Stimulated activated naive B cell treated with anti-CD40 and anti-IgM and Interleukin-4, amounts not matched to agents 10 μg/mL and 1 μg/mL and 100 μg/mL, for 72 hours (primary cell): Measurements from ENCODE around the gene IARS2.
"Not testable (repeated sequence)": the region's sequence is repeated elsewhere in the genome, so short reads cannot be mapped to it uniquely, and the experiment has no call there.

ENCODE experiments used
- ATAC-seq, 2 donors: fragments of 150-1000 bp; cut with Tn5 transposase; replicated peaks; 2 replicates each; pipeline ENCODE4 v1.10.0; 2021; ENCODE audit warnings: moderate library complexity in 1 of 2
- DNase-seq: peaks from one replicate; pipeline ENCODE4 v3.0.0; 2021
- H3K27ac Mint-ChIP-seq: one replicate; pipeline ENCODE4 v1.8.0; 2022; ENCODE audit warnings: mild to moderate bottlenecking, mixed read lengths
- H3K27me3 Mint-ChIP-seq, 2 donors: one replicate each; pipeline ENCODE4 v1.8.0; 2022; ENCODE audit warnings: mixed read lengths in 2 of 2
- H3K36me3 Mint-ChIP-seq, 2 donors: one replicate each; pipeline ENCODE4 v1.8.0; 2022; ENCODE audit warnings: mixed read lengths in 2 of 2, mild to moderate bottlenecking in 1 of 2
- H3K4me1 Mint-ChIP-seq, 2 donors: one replicate each; pipeline ENCODE4 v1.8.0; 2022; ENCODE audit warnings: mixed read lengths in 2 of 2, mild to moderate bottlenecking in 1 of 2
- H3K4me3 Mint-ChIP-seq, 2 donors: one replicate each; pipeline ENCODE4 v1.8.0; 2022; ENCODE audit warnings: mild to moderate bottlenecking in 2 of 2, mixed read lengths in 2 of 2, moderate library complexity in 1 of 2
- H3K9me3 Mint-ChIP-seq, 2 donors: one replicate each; pipeline ENCODE4 v1.8.0; 2022; ENCODE audit warnings: mixed read lengths in 2 of 2, mild to moderate bottlenecking in 1 of 2

IARS2 gene

GRCh38 chr1:220129479-220130210 is 35.7 kb downstream of the IARS2 start:
- peaks cover 47 to 58% of the 10 kb centered on the region in 2 donors for H3K36me3 Mint-ChIP-seq
- H3K4me3 Mint-ChIP-seq: no peak overlapping the region
- peaks cover 2 to 5% of the 10 kb centered on the region in 2 donors for H3K9me3 Mint-ChIP-seq
- no peaks in the 10 kb centered on the region for H3K27me3 Mint-ChIP-seq
- no peak overlapping the region for H3K27ac Mint-ChIP-seq
- no peaks in the 10 kb centered on the region for H3K4me1 Mint-ChIP-seq
- DNase-seq (no peak), ATAC-seq (no peak)

- H3K4me3 Mint-ChIP-seq: no peak overlapping the region
- no peaks in the 10 kb centered on the region for H3K9me3 Mint-ChIP-seq
- no peaks in the 10 kb centered on the region for H3K27me3 Mint-ChIP-seq
- H3K4me1 Mint-ChIP-seq: no peaks in the 10 kb centered on the region
- no peak overlapping the region for H3K27ac Mint-ChIP-seq
- DNase-seq (no peak), ATAC-seq (no peak)
- H3K36me3 Mint-ChIP-seq: peaks cover 38 to 41% of the 10 kb centered on the region in 2 donors
Measured at GRCh38 chr1:220135755-220136154, 41.8 kb downstream of the IARS2 start.

- no peak overlapping the region for H3K4me3 Mint-ChIP-seq
- H3K27ac Mint-ChIP-seq: no peak overlapping the region
- peaks cover 43 to 49% of the 10 kb centered on the region in 2 donors for H3K36me3 Mint-ChIP-seq
- no peak for DNase-seq
- no peak for ATAC-seq
- no peaks in the 10 kb centered on the region for H3K4me1 Mint-ChIP-seq
- H3K27me3 Mint-ChIP-seq: no peaks in the 10 kb centered on the region
- H3K9me3 Mint-ChIP-seq: no peaks in the 10 kb centered on the region
Measured at GRCh38 chr1:220137019-220137786, 43.3 kb downstream of the IARS2 start.

GRCh38 chr1:220139966-220140365 is 46.0 kb downstream of the IARS2 start:
- ATAC-seq (no peak), DNase-seq (no peak)
- H3K27me3 Mint-ChIP-seq: no peaks in the 10 kb centered on the region
- H3K9me3 Mint-ChIP-seq: no peaks in the 10 kb centered on the region
- H3K4me1 Mint-ChIP-seq: no peaks in the 10 kb centered on the region
- peak overlapping the region; percentile 81 for H3K27ac Mint-ChIP-seq
- no peak overlapping the region for H3K4me3 Mint-ChIP-seq
- H3K36me3 Mint-ChIP-seq: peaks cover 27 to 43% of the 10 kb centered on the region in 2 donors

GRCh38 chr1:220144051-220144450 is 50.1 kb downstream of the IARS2 start:
- peaks cover 32 to 51% of the 10 kb centered on the region in 2 donors for H3K36me3 Mint-ChIP-seq

GRCh38 chr1:220149742-220150141 is 55.8 kb downstream of the IARS2 start:
- Mint-ChIP-seq H3K9me3 (no peaks in the 10 kb centered on the region), H3K4me1 (peaks cover 2 to 13% of the 10 kb centered on the region in 2 donors), H3K27me3 (no peaks in the 10 kb centered on the region), H3K27ac (peak overlapping the region; percentile 81), H3K36me3 (peaks cover 26 to 39% of the 10 kb centered on the region in 2 donors), H3K4me3 (no peak overlapping the region)
- peak; percentile 95 to 96 for ATAC-seq
- no peak for DNase-seq

More at GRCh38 chr1:220144051-220144450, 50.1 kb downstream of the IARS2 start:
- Mint-ChIP-seq H3K4me1 (no peaks in the 10 kb centered on the region), H3K27ac (no peak overlapping the region), H3K4me3 (no peak overlapping the region), H3K27me3 (no peaks in the 10 kb centered on the region), H3K9me3 (no peaks in the 10 kb centered on the region)
- ATAC-seq (no peak), DNase-seq (no peak)

GRCh38 chr1:220151454-220151853 is 57.5 kb downstream of the IARS2 start:
- Mint-ChIP-seq H3K27ac (peak overlapping the region; percentile 49), H3K9me3 (no peaks in the 10 kb centered on the region), H3K27me3 (no peaks in the 10 kb centered on the region), H3K4me3 (no peak overlapping the region), H3K36me3 (peaks cover 22 to 32% of the 10 kb centered on the region in 2 donors), H3K4me1 (peaks cover 2 to 13% of the 10 kb centered on the region in 2 donors)
- ATAC-seq: no peak
- no peak for DNase-seq

- no peak for ATAC-seq
- no peak overlapping the region for H3K4me3 Mint-ChIP-seq
- H3K27ac Mint-ChIP-seq: peak overlapping the region; percentile 62
- DNase-seq: no peak
- peaks cover 22 to 34% of the 10 kb centered on the region in 2 donors for H3K36me3 Mint-ChIP-seq
- no peaks in the 10 kb centered on the region for H3K9me3 Mint-ChIP-seq
- H3K27me3 Mint-ChIP-seq: no peaks in the 10 kb centered on the region
- peaks cover 2 to 13% of the 10 kb centered on the region in 2 donors for H3K4me1 Mint-ChIP-seq
Measured at GRCh38 chr1:220153147-220153546, 59.2 kb downstream of the IARS2 start.

GRCh38 chr1:220156620-220157146 is 62.8 kb downstream of the IARS2 start:
- peak overlapping the region; percentile 4 for H3K27ac Mint-ChIP-seq
- H3K9me3 Mint-ChIP-seq: no peaks in the 10 kb centered on the region
- DNase-seq: no peak
- H3K36me3 Mint-ChIP-seq: peaks cover 29 to 45% of the 10 kb centered on the region in 2 donors
- no peak overlapping the region for H3K4me3 Mint-ChIP-seq
- H3K27me3 Mint-ChIP-seq: no peaks in the 10 kb centered on the region
- H3K4me1 Mint-ChIP-seq: no peaks in the 10 kb centered on the region
- no peak for ATAC-seq

GRCh38 chr1:220157738-220158137 is 63.8 kb downstream of the IARS2 start:
- H3K27ac Mint-ChIP-seq: no peak overlapping the region
- no peak for ATAC-seq
- H3K4me1 Mint-ChIP-seq: no peaks in the 10 kb centered on the region
- no peak overlapping the region for H3K4me3 Mint-ChIP-seq
- H3K27me3 Mint-ChIP-seq: no peaks in the 10 kb centered on the region
- H3K36me3 Mint-ChIP-seq: peaks cover 22 to 41% of the 10 kb centered on the region in 2 donors
- no peaks in the 10 kb centered on the region for H3K9me3 Mint-ChIP-seq
- DNase-seq: no peak

- peaks cover 18 to 38% of the 10 kb centered on the region in 2 donors for H3K36me3 Mint-ChIP-seq
- ATAC-seq, H3K27ac Mint-ChIP-seq, H3K4me1 Mint-ChIP-seq, H3K27me3 Mint-ChIP-seq, H3K4me3 Mint-ChIP-seq, H3K9me3 Mint-ChIP-seq, DNase-seq: not testable (repeated sequence)
Measured at GRCh38 chr1:220158530-220158929, 64.6 kb downstream of the IARS2 start.

- H3K4me3 Mint-ChIP-seq: no peak overlapping the region
- DNase-seq (no peak), ATAC-seq (no peak)
- H3K36me3 Mint-ChIP-seq: peaks cover 17 to 32% of the 10 kb centered on the region in 2 donors
- no peak overlapping the region for H3K27ac Mint-ChIP-seq
- H3K27me3 Mint-ChIP-seq: no peaks in the 10 kb centered on the region
- no peaks in the 10 kb centered on the region for H3K9me3 Mint-ChIP-seq
- H3K4me1 Mint-ChIP-seq: no peaks in the 10 kb centered on the region
Measured at GRCh38 chr1:220159041-220159440, 65.1 kb downstream of the IARS2 start.

GRCh38 chr1:220160027-220160426 is 66.1 kb downstream of the IARS2 start:
- ATAC-seq: no peak
- Mint-ChIP-seq H3K9me3 (no peaks in the 10 kb centered on the region), H3K4me1 (no peaks in the 10 kb centered on the region), H3K4me3 (no peak overlapping the region), H3K27me3 (no peaks in the 10 kb centered on the region), H3K36me3 (peaks cover 17 to 33% of the 10 kb centered on the region in 2 donors), H3K27ac (no peak overlapping the region)
- DNase-seq: no peak

GRCh38 chr1:220164116-220164515 is 70.2 kb downstream of the IARS2 start:
- H3K4me1 Mint-ChIP-seq: no peaks in the 10 kb centered on the region
- ATAC-seq: no peak
- H3K36me3 Mint-ChIP-seq: peaks cover 21 to 32% of the 10 kb centered on the region in 2 donors
- no peaks in the 10 kb centered on the region for H3K9me3 Mint-ChIP-seq
- H3K27ac Mint-ChIP-seq: no peak overlapping the region
- no peak for DNase-seq
- H3K4me3 Mint-ChIP-seq: no peak overlapping the region
- H3K27me3 Mint-ChIP-seq: no peaks in the 10 kb centered on the region
